BJ (cell line): Measurements from ENCODE around the gene ZNF205. TPM values are rescaled to one million over a fixed set of nuclear protein-coding genes. Genes with fewer than 3 reads are reported as not detected.

Source experiments
- CTCF ChIA-PET: fragments of 350-600 bp; formaldehyde crosslinking; extraction: SDS; loops from one replicate; lab custom pipeline; 2021; ENCODE audit warnings: antibody characterized with exemption, inconsistent platforms; lab: Yijun Ruan, JAX
- POLR2A ChIA-PET: fragments of 300-600 bp; sonication (Branson Sonifier 250); formaldehyde crosslinking; extraction: SDS; loops from one replicate; lab custom pipeline; 2021; ENCODE audit warnings: antibody characterized with exemption; lab: Charles Lee
- DNase-seq: peaks from one replicate; pipeline ENCODE4 v3.0.0-alpha.2; 2011; ENCODE audit warnings: low read depth
- H3K27me3 ChIP-seq: 2 replicates; pipeline ENCODE4 v1.6.0; 2011; ENCODE audit warnings: low read length; ENCODE audit not compliant: control insufficient read depth, insufficient read depth
- H3K36me3 ChIP-seq: 2 replicates; pipeline ENCODE4 v1.5.1; 2011; ENCODE audit warnings: low read length; ENCODE audit not compliant: control insufficient read depth, insufficient read depth
- H3K4me3 ChIP-seq: 2 replicates; pipeline ENCODE4 v1.5.1; 2011; ENCODE audit warnings: low read depth, mild to moderate bottlenecking, control low read depth, low read length
- polyA plus RNA-seq: library from polyadenylated mRNA; depleted of rRNA; stranded (reverse); fragments of >200 nt; gene quantifications from 2 replicates; pipeline ENCODE4 v1.2.3, GENCODE V29; 2011
- TF ChIP-seq, protein P1 (sequence below): IDR thresholded peaks from 2 replicates; pipeline ENCODE4 v1.5.1; 2011; ENCODE audit warnings: low read depth, mild to moderate bottlenecking, control low read depth, inconsistent platforms, low read length, moderate library complexity; ENCODE audit not compliant: insufficient read depth

Gene ZNF205
- polyA plus RNA-seq, 1 experiment = 9.0 TPM

DNA sequence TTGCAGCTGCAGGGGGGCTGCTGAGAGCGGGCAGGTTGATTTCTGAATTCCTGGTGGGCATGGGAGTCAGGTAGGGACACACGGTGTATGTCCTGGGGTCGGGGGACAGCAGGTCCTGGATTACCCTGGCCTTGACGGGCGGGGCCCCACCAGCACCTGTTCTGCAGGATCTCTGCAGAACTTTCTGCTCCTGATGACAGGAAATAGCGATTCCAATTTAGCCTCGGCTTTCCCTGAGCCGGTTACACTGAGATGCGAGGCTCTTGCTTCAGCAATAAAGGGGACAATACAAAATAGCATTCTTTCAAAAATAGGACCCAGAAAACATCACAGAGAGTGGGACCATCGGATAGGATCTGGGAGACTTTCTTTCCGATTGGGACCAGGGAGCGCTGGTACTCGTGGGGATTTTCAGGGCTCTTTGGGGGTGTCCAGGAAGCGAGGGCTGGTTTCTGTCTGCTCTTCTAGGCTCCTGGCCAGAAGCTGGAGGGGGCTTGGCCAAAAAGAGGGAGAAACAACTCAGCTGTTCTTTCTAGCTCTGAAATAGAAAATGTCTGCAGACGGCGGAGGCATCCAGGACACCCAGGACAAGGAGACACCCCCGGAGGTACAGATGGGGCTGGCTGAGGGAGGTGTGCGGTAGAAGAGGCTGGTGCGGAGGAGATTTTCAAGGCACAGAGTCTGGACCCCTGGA, 642 bp downstream of the ZNF205 start:
- no peaks in the 10 kb centered on the region for H3K27me3 ChIP-seq
- no peak for DNase-seq
- CTCF ChIA-PET = interaction anchor here (0.8 to 1.8 kb wide), 3 partner anchors 17 to 22 kb away, joined by 3 to 10 read pairs (median 4); partner anchors contain the start of gene ZNF213
- POLR2A ChIA-PET = no interaction called here
- peaks cover 13% of the 10 kb centered on the region for H3K36me3 ChIP-seq
- H3K4me3 ChIP-seq = peak overlapping the region; percentile 73
- TF ChIP-seq, protein P1, sequence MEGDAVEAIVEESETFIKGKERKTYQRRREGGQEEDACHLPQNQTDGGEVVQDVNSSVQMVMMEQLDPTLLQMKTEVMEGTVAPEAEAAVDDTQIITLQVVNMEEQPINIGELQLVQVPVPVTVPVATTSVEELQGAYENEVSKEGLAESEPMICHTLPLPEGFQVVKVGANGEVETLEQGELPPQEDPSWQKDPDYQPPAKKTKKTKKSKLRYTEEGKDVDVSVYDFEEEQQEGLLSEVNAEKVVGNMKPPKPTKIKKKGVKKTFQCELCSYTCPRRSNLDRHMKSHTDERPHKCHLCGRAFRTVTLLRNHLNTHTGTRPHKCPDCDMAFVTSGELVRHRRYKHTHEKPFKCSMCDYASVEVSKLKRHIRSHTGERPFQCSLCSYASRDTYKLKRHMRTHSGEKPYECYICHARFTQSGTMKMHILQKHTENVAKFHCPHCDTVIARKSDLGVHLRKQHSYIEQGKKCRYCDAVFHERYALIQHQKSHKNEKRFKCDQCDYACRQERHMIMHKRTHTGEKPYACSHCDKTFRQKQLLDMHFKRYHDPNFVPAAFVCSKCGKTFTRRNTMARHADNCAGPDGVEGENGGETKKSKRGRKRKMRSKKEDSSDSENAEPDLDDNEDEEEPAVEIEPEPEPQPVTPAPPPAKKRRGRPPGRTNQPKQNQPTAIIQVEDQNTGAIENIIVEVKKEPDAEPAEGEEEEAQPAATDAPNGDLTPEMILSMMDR = no peak

DNA sequence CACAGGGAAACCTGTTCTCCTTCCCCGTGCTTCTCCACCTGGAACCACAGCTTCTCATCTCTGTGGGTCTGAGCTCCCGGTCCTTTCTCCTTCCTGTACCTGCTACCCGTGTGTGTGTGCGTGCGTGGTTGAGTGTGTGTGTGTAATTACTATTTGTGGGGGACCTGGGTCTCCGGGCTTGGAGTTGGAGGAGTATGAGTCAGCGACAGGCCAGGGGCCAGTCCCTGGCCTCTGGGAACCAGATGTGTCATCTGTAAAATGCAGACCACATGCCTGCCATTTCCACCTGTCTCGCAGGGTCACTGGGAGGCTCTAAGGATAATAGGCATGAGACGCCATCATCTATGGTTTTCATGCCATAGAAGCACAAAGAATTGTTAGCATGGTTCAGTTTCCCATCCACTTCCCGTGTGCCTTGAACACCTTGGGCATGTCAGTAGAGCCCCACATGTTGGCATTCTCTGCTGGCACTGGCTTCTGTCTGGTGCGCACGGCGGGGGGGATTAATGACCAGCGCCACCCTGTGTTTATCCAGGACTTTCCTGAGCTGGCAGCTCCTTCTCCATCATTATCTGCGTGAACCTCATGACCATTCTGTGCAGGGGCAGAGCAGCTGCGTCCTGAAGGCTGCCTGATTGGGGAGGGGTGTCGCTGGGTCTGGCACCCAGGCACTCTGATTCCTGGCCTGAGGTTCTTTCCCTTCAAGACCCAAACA, 1.5 kb downstream of the ZNF205 start:
- ChIA-PET POLR2A (no interaction called here), CTCF (interaction anchor here (0.7 to 1.8 kb wide), 3 partner anchors 16 to 20 kb away, joined by 3 to 10 read pairs (median 3); no protein-coding TSS in a partner anchor)
- Histone ChIP-seq H3K27me3 (no peaks in the 10 kb centered on the region), H3K36me3 (peaks cover 17% of the 10 kb centered on the region), H3K4me3 (peak overlapping the region; percentile 73)
- DNase-seq = no peak
- TF ChIP-seq, protein P1 = no peak

DNA sequence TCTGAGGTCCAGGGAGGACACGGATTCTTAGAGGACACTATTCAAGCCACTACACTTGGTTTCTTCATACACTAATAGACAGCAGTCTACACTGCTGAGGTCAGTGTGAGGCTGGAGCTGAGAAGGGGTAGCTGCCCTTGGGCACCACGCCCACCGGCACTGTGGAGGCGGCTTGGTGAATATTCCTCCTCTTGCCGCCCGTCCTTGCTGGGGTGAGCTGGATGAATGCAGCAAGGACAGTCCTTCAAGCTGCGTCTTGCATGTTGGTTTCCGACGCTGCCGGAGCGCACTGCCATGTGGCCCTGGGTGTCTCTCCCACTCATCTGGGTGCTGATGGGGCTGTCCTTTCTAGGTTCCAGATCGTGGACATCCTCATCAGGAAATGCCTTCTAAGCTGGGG, 2.6 kb downstream of the ZNF205 start:
- no peaks in the 10 kb centered on the region for H3K27me3 ChIP-seq
- CTCF ChIA-PET = interaction anchor here (1.0 to 1.1 kb wide), 2 partner anchors 12 to 15 kb away, joined by 3 to 4 read pairs; no protein-coding TSS in a partner anchor
- TF ChIP-seq, protein P1 = no peak
- DNase-seq = no peak
- H3K36me3 ChIP-seq = peaks cover 24% of the 10 kb centered on the region
- POLR2A ChIA-PET = no interaction called here
- no peak overlapping the region for H3K4me3 ChIP-seq

DNA sequence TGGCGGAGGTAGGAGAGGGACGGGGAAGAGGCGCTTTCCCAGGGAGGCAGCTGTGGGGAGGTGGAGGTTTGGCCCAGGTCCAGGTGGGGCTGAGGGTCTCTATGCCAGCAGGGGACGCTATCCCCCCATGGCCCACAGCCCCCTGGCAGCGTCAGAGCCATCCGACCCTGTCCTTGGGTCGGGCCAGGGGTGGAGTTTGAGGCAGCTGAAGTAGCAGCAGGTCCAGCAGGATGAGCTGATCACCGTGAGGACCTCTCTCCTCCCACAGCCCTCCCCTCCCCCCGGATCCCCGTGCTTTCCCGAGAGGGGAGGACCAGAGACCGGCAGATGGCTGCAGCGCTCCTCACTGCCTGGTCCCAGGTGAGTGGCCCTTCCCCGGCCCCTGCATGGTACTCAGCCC, 3.2 kb downstream of the ZNF205 start:
- Histone ChIP-seq H3K36me3 (peaks cover 28% of the 10 kb centered on the region), H3K4me3 (no peak overlapping the region), H3K27me3 (no peaks in the 10 kb centered on the region)
- CTCF ChIA-PET = interaction anchor here (0.8 to 1.1 kb wide), 2 partner anchors 12 to 51 kb away, joined by 3 read pairs; no protein-coding TSS in a partner anchor
- TF ChIP-seq, protein P1 = no peak
- DNase-seq = no peak
- POLR2A ChIA-PET = no interaction called here

GRCh38 chr16:3118204-3118790, 5.9 kb downstream of the ZNF205 start:
- DNase-seq = no peak
- TF ChIP-seq, protein P1 = no peak
- CTCF ChIA-PET = interaction anchor here (1.0 to 3.1 kb wide), 6 partner anchors 8 to 114 kb away, joined by 3 to 17 read pairs (median 6); no protein-coding TSS in a partner anchor
- Histone ChIP-seq H3K4me3 (no peak overlapping the region), H3K36me3 (peaks cover 32% of the 10 kb centered on the region), H3K27me3 (no peaks in the 10 kb centered on the region)
- POLR2A ChIA-PET = no interaction called here
